HG03565 (cell line): Measurements from ENCODE around the gene TBC1D20.
"Not testable (repeated sequence)": the region's sequence is repeated elsewhere in the genome, so short reads cannot be mapped to it uniquely, and the experiment has no call there.

ENCODE experiments used
- ATAC-seq: cut with Tn5 transposase; IDR thresholded peaks from one replicate; pipeline ENCODE4 v1.9.1; 2021; ENCODE audit warnings: mild to moderate bottlenecking, moderate library complexity; ENCODE audit not compliant: unreplicated experiment

TBC1D20 gene

DNA sequence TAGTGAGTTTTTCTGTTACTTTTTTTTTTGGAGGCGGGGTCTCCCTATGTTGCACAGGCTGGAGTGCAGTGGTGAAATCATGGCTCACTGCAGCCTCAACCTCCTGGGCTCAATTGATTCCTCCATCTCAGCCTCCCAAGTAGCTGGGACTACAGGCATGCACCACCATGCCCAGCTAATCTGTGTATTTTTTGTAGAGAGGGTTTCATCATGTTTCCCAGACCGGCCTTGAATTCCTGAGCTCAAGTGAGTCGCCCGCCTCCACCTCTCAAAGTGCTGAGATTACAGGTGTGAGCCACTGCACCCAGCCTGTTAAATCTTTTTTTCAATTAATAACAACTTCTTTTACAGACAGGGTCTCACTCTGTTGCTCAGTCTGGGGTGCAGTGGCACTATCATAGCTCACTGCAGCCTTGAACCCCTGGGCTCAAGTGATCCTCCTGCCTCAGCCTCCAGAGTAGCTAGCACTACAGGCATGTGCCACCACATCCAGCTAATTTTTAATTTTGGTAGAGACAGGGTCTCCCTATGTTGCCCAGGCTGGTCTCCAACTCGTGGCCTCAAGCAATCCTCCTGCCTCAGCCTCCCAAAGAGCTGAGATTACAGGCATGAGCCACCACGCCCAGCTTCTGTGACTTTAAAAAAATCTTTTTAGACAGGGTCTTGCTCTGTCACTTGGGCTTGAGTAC is 14.4 kb upstream of the TBC1D20 start:
- ATAC-seq = not testable (repeated sequence)

DNA sequence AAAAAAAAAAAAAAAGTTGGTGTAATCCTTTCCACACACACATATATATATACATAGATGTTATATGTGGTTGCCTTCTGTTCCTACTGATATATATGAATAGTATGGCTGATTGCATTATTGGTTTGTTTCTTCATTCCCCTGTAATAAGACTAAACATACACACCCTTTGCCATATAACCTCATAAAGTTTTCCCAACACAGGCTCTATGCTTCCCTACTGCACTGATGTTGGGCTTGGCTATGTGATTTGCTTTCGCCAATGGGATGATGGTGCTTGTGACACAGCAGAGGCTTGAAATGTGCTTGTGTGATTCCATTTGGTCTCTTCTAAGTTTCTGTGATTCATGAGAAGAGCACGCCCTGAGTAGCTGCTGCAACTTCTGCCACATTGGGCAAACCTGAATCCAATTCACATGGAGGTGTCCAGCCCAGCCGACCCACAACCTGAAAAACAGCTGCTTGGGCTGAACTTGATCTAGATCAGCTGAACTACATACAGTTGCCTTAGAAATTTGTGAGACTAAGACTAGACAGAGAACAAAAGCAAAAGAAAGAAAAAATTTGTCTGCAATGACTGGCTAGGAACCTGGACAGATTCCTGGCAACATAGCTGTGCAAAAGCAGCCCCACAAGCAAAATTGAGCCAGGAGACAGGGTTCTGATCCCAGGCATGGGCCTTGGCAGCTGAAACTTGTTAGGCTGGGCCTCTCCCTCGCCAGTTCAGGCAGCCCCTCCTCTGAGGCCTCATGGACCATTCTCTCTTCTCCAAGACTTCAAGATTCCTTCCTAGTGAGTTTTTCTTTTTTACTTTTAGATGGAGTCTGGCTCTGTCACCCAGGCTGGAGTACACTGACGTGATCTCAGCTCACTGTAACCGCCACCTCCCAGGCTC is 13.4 kb upstream of the TBC1D20 start:
- no peak for ATAC-seq

DNA sequence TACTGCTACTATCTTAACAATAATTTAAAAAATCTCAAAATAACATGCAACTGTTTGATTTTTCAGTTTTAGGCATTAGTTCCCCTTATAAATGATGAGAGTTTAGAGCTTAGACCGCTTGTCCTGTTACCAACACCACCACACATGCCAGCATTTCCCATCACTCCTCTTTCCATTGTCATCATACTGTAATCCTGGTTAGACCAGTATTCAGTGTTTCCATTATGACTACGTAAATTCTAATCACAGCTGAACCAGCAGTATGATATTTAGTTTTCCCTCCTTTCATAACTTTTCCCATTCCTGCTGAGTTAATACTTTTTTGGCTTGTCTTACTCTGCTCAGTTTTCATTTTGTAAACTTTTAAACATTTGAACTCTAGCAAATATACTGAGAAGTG is 12.2 kb upstream of the TBC1D20 start:
- ATAC-seq = no peak

DNA sequence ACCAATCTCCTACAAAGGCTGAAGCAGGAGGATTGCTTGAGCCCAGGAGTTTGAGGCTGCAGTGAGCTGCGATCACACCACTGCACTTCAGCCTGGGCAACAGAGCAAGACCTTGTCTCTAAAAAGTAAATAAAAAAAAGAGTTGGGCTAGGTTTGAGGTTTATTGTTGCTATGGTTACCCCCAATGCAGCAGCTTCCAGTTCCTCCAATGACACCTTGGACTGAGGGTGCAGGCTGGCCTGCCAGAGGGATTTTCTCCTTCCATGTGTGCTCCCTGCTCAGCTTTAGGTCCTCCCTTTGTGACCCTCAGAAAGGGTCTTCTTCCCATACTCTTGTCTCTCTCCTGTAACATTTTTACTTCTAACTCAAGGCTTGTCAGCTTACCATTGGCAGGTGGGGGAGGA is 10.6 kb upstream of the TBC1D20 start:
- ATAC-seq = no peak

DNA sequence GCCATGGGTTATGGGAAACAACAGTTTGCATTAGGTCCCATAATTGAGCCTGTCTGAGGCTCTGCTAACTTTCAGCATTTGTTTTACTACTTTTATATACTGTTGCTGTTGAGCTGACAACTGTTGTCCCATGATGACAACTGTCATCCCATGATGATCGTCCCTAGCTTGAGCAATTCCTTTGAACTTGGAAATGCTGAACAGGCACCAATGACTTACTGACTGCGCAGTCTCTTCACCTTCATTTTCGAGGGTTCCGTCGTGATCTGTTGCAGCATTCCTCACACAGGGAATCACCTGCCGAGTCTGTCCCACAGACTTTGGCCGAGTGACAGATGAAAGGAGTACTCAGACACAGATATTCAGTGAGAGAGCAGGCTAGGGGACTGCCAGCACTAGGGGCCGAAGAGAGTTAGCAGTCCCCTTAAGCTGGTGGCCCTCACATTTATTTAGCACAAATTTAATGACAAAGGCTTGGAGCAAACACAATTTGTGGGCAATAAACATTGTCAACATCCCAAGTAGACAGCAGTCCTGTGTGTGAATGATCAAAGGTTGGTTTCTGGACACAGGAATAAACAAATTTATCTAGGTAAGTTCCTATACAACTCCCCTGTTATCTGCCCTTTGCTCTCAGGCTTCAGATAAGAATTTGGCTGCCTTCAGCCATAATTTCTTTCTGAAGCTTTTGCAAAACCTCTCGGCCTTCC is 10.0 kb upstream of the TBC1D20 start:
- ATAC-seq = no peak

DNA sequence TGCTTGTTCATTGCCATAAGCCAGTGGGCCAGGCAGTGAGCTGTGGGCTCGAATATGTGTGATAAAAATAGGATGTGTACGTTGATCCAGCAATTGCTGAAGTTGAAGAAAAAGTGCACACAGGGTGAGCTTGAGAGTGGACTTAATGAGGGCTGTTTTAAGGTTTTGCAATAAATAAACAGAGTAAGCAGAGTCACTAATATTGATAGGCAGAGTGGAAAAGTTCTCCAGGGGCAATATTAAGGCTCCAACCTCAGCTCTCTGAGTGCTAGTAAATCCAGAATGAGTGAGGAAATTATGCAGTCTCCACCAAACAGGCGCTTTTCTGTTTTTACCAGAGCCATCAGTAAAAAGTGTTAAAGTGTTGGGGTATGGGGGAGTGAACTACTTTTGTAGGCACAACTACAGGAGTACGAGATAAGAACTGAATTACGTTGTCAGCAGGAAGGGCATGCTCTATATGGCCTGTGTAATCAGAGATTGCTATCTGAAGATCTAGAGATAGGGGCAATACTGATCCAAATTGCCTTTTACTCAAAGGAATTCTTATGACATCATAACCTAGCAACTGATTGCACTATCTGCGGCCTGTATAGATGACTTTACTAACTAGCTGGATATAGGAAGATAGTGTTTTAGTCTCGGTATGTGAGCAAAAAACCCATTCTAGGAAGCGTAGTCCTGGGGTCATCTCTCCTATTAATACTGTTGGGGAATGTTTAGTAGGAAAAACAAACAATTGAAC is 7.6 kb upstream of the TBC1D20 start:
- ATAC-seq = no peak

DNA sequence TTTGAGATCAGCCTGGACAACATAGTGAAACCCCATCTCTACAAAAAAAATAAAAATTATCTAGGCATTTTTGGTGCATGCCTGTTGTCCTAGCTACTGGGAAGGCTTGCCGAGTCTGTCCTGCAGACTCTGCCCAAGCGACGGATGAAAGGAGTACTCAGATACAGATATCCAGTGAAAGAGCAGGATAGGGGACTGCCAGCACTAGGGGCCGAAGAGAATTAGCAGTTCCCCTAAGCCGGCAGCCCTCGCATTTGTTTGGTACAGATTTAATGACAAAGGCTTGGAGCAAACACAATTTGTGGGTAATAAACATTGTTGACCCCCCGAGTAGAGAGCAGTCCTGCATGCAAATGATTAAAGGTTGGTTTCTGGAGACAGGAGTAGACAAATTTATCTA is 5.4 kb upstream of the TBC1D20 start:
- no peak for ATAC-seq

DNA sequence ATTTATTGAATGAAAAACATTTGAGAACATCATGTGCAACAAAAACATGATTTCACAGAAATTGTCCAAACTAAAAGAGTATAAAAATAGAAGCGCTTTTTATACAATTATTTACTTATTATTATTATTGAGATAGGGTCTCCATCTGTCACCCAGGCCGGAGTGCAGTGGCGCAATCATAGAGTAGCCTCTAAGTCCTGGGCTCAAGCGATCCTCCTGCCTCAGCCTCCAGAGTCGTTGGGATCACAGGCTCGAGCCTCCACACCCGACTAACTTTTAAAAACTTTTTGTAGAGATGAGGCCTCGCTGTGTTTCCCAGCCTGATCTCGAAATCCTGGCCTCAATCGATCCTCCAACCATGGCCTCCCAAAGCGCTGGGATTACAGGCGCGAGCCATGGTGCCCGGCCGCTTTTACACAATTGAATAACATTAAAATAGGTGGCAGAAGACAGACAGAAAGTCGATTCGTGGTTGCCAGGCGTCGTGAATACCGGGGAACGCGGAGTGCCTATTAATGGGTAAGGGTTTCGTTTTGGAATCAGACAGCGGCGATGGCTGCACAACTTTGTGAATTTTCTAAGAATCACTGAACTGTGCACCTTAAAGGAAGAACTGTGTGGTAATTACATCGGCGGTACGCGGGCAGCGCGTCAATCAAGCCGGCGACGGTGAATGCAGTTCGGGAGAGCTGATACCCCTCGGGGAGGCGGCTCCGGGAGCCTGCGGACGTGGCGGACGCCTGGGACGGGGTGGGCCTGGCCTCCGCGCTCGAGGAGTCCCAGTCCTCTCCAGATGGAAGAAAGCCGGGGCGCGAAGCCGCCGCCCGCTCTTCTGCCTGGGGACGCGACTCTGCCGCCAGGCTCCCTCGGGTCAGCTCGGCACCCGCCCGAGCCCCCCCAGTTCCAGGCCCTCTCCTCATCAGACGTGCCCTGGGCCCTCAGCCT is 807 bp downstream of the TBC1D20 start:
- ATAC-seq = peak; percentile 23

DNA sequence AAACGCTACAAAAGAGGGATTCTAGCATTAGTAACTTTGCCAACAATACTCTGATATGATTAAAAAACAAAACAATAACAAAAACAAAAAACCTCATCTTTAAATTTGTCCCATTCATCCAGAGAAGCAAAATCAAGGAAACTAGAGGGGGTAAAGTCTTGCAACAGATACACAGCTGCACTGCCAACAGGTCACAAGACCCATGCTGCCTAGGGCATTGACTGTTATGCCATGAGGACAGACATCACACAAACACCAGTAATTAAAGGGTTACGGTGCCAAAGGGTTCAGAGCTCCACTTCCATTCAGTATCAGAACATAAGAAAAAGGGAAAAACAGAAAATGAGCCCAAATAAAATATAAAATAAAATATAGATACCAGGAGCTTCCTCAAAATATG is 1.6 kb downstream of the TBC1D20 start:
- ATAC-seq = no peak

DNA sequence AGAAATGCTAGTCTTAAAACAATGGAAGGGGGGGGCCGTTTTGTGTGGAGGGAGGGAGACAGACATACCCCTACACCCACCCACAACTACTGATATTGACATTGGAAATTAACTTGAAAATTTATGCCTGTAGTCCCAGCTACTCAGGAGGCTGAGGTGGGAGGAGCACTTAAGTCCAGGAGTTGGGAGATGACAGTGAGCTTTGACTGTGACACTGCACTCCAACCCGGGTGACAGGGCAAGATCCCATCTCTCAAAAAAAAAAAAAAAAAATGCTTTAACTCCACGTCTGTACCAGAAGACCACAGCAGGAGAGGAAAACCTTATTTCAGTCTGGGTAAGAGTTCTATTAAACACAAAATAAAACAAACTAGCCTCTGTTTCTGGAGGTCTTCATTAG is 2.2 kb downstream of the TBC1D20 start:
- no peak for ATAC-seq

DNA sequence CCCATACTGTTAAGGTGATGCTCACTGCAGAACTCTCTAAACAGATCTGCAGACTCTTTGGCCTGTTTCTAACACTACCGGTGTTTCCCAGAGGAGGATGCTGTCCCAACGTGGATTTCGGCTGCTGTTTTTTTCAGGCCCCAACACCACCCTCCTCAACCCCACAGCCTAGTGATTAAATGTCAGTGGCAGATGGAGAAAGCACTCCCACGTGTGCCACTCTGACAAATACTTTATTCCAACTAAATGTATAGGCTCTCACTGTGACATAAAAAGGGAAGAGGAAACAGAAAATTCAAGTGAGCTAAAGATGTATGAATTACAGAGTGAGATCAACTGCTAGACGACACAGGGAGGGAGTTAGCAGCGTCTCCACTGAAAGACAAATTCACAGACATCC is 3.6 kb downstream of the TBC1D20 start:
- no peak for ATAC-seq

DNA sequence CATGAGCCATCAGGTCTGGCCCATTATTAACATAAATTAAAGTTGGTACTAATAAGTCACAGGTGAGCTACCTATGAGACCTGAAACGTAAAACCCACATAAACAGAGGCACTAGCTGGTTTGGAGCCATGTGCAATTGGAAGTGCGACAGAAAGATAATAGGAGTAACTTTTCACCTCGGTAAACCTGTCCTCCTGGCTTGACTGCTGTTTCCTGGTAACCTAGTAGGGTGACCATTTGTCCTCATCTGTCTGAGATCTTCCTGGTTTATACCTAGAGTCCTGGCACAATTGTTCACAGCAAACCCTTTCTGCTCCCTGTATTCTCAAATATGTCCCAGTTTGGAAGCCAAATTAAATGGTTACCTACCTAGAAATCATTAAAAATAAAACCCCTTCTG is 7.4 kb downstream of the TBC1D20 start:
- no peak for ATAC-seq

DNA sequence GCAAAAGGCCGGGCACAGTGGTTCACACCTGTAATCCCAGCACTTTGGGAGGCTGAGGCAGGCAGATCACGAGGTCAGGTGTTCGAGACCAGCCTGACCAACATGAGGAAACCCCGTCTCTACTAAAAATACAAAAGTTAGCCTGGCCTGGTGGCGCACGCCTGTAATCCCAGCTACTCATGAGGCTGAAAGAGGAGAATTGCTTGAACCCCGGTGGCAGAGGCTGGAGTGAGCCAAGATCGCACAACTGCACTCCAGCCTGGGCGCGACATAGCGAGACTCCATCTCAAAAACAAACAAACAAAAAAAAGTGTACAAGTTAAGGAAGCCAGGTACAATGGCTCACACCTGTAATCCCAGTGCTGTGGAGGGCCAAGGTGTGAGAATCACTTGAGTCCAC is 10.3 kb downstream of the TBC1D20 start:
- ATAC-seq = not testable (repeated sequence)

DNA sequence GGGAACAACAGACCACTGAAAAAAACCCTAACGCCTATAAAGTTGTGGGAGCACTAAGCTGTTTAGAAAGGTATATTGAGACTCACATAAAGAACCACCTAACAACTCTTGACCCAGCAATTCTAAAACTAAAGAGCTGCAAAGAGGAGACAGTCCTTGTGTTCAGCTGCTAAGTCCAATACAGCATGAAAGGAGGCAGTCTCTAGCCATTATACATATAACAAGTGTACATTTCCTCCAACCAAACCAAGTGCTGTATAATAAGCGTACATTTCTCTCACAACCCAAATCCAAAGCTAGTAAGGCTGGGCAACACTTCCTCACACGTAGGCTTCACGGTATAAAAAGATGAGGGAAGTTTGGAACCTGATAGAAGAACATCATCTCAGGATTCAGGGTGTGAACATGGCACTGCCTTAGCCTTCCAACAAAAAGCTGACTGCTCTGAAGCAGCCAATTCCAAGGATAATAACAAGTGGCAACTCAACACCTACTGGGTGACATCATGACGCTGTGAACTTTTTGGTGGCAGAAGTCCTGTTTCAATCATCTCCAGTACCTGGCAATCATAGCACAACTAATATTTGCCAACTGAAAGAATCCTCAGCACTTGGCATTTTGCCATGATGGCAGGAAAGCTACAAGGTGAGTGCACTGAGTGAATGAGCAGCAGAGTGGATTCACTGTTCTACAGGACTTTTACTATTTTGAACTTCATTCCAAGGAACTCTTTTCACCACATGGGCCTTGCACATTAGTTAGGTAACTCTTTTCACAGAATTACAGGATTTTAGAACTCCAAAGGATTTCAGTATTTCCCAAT is 16.6 kb downstream of the TBC1D20 start:
- no peak for ATAC-seq

DNA sequence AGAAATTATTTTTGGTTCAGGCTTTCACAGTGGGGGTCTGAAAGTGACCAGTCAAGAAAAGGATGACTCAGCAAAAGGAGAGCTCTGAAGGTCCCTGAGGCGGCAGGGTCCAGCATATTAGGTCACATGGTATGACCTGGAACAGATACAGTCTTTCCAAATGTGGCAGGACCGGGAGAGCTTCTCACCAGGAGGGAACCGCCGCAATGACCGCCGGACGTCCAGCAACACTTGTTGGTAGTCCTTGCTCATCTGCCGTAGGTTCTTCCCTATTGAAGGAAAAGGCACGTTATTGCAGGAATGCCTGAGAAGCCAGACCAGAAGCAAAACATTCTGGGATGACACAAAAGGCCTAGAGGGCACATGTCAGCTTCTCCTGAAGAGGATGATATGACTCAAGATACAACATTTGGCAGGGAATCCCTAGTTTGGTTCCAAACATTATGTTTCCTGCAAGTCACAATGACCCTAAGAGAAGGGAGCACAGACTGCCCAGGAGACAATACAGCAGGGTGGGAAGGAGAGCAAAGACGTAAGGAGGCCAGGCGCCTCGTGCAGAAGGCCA is 17.4 kb downstream of the TBC1D20 start:
- no peak for ATAC-seq

DNA sequence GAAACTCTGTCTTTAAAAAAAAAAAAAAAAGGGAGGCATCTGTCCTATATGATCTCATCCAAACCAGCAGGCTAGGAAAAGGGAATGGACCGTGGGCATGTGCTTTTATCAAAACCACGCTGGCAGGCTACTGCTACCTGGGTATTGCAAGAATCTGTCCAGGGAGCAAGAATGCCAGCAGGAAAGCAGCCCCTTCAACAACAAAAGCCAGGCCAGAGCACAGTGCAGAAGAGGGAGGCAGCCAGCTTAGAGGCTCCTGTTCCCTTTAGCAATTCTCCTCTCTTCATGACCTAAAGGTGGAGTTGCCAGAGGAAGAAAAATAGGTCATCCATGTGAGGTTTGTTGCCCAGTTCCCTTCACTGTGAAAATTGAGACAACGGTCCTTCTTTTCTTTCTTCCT is 18.2 kb downstream of the TBC1D20 start:
- ATAC-seq = no peak

DNA sequence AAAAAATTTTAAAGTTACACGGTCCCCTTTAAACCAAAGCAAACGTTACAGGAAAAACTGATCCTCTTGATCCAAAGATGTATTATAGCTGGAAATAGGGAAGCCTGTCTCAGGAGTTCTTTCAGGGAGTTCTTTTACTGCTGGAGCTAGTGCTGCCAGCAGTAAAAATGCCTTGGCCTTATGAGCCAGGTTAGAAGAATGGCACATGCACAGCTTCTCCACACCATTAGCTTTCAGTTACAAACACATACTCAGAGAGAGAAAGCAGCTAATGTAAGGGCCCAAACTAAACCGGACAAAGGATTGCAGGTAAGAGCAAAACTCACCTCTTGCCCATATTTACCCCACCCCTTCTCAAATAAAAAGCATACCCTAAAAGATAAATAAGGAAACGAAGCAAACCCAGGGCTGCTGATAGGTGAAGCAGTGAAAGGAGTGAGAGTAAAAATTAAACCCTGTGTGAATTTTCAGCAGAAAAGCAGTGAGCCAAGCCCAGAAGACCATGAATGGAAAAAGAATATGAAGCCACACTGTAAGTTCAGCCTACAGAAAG is 19.0 kb downstream of the TBC1D20 start:
- no peak for ATAC-seq

DNA sequence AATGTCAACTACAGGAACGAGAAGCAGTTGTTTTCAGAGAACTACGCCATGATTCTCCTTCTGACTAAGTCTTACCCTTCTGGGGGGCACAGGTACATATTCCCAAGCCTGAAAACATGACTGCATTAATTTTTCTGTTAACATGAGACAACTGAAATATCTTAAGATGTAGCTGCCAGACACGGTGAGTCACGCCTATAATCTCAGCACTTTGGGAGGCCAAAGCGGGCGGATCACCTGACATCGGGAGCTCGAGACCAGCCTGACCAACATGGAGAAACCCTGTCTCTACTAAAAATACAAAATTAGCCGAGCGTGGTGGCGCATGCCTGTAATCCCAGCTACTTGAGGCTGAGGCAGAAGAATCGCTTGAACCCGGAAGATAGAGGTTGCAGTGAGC is 21.7 kb downstream of the TBC1D20 start:
- no peak for ATAC-seq
